Ramos (cell line): ENCODE results near the gene TMEM208.

Experiments used
- in situ Hi-C: fragments of 300-500 bp; cut with MboI; formaldehyde crosslinking; loops from one replicate; pipeline ENCODE4 v1.14.3; 2022; ENCODE audit warnings: low sequenced_read_pairs; ENCODE audit not compliant: unreplicated experiment

The TMEM208 gene

GRCh38 chr16:67270931-67271338 is 44.0 kb downstream of the TMEM208 start:
- in situ Hi-C loops: no loop called here

DNA sequence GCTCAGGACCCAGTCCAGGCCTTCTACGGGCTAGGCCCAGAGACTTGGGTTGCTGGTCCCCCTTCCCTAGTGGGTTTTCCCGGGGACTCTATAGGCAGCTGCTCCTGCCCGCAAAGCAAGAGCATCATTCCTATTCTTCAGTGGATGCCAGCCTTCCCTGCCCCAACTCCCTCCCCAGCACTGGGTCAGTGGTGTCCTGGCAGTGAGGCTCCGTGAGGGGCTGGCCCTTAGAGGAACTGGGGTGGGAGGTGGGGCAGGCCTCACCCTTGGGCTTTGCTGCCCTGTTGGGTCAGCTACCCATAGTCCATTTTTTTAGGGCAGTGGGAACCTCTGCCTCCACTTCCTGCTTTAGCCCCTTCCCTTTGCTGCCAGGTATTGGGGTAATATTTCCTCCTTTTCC is 44.5 kb downstream of the TMEM208 start:
- in situ Hi-C loops: no loop called here

- in situ Hi-C loops: no loop called here
Measured at GRCh38 chr16:67275321-67275720, 48.4 kb downstream of the TMEM208 start.

- in situ Hi-C loops: no loop called here
Measured at GRCh38 chr16:67277294-67277998, 50.5 kb downstream of the TMEM208 start.

- in situ Hi-C loops: no loop called here
Measured at GRCh38 chr16:67277999-67278772, 51.3 kb downstream of the TMEM208 start.
